ENCODE measurements around the gene NR4A1.
"Not testable (repeated sequence)": the region's sequence is repeated elsewhere in the genome, so short reads cannot be mapped to it uniquely, and the experiment has no call there.

NR4A1 gene

GRCh38 chr12:52104431-52105089 lies 53.3 kb downstream of the NR4A1 start:
- not testable (repeated sequence) for H3K4me3 ChIP-seq (ENCODE audit: low read depth in 1 of 2, low read length in 2 of 2); H3K9me3 ChIP-seq (ENCODE audit: control insufficient read depth in 1 of 2, low read length in 2 of 2); H3K36me3 ChIP-seq (ENCODE audit: control insufficient read depth in 1 of 2, insufficient read depth in 2 of 2, low read length in 2 of 2); H3K4me1 ChIP-seq (ENCODE audit: control insufficient read depth in 1 of 2, insufficient read depth in 2 of 2, low read length in 2 of 2); H3K27ac ChIP-seq (ENCODE audit: low read length); H3K27me3 ChIP-seq (ENCODE audit: low read depth, low read length)
